ENCODE measurements around the gene ZFYVE9. TPM values are rescaled to one million over a fixed set of nuclear protein-coding genes. Genes with fewer than 3 reads are reported as not detected.

The ZFYVE9 gene
- total RNA-seq, 1 experiment from 2014 or later: 11.4 TPM

DNA sequence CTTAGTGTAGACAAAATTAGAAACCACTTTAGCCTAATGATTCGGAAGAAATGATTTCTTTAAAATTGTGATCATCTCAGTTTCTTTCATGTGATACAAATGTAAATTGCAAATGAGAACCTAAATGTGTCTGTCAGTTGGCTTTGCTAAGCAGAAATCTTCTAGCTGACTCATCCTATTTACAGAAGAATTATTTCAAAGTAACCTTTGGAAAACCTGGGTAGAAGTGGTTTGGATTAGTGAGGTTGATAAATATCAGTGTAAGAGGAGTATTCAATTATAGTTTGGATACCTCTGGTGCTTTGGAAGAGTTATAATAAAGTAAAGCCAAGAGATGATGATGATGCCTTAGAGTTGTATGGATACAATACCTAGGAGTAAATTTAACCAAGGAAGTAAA, 186.7 kb downstream of the ZFYVE9 start:
- Histone ChIP-seq H3K27ac (no peak overlapping the region), H3K36me3 (no peaks in the 10 kb centered on the region), H3K4me1 (replicated peaks) (no peaks in the 10 kb centered on the region), H3K9me3 (replicated peaks) (no peaks in the 10 kb centered on the region), H3K4me3 (no peak overlapping the region), H3K27me3 (replicated peaks) (no peaks in the 10 kb centered on the region)
- DNase-seq (ENCODE audit: low read depth in 1 of 2, low spot score in 2 of 2): no peak

DNA sequence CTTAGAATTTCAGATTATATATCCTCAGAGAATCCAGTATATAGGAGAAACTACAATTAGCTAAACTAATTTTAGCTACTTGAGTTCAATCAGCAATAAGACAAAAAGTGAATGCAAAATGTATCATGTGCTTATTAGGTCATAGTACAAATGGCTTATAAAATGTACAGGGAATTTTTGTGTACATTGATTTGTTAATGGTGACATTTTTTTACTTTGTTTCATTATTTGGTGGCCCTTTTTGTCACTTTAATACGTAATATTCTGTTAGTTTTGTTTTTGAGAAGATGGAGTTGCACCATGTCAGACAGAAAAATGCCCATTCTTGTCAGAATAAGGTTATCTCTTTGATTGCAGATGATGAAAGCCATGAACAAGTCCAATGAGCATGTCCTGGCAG, 190.5 kb downstream of the ZFYVE9 start:
- no peak for DNase-seq (ENCODE audit: low read depth in 1 of 2, low spot score in 2 of 2)
- Histone ChIP-seq H3K9me3 (replicated peaks) (no peaks in the 10 kb centered on the region), H3K4me3 (no peak overlapping the region), H3K27me3 (replicated peaks) (no peaks in the 10 kb centered on the region), H3K36me3 (peaks cover 6% of the 10 kb centered on the region), H3K27ac (no peak overlapping the region), H3K4me1 (replicated peaks) (no peaks in the 10 kb centered on the region)

DNA sequence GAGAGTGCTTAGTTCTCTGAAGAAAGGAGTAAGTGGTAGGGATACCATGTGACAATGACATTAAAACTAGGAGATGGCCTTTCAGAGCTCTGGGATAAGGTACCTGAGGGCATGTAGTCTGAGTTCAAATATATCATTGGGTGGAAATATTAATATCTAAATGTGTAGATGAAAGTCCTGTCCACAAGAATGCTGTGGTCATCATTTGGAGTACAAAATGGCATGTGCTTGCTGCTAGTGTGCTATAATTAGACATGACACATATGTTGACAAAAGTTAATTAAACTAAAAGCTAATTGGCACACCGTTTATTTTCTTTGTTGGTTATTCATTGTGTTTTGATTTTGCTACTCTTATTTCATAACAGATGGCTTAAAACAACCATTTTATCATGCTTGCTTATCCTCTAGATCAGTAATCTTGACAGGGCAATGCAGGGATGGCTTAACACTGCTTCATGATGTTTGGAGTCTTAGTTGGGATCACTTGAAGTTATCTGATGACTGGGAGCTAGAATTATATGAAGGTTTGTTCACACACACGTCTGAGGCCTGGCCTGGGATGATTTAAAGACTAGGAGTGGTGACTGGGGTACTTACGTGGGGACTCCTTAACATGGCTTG, 193.1 kb downstream of the ZFYVE9 start:
- H3K4me3 ChIP-seq: no peak overlapping the region
- no peak for DNase-seq (ENCODE audit: low read depth in 1 of 2, low spot score in 2 of 2)
- peaks cover 6% of the 10 kb centered on the region for H3K36me3 ChIP-seq
- no peaks in the 10 kb centered on the region for H3K4me1 ChIP-seq (replicated peaks)
- H3K27ac ChIP-seq: no peak overlapping the region
- H3K27me3 ChIP-seq (replicated peaks): no peaks in the 10 kb centered on the region
- H3K9me3 ChIP-seq (replicated peaks): no peaks in the 10 kb centered on the region

DNA sequence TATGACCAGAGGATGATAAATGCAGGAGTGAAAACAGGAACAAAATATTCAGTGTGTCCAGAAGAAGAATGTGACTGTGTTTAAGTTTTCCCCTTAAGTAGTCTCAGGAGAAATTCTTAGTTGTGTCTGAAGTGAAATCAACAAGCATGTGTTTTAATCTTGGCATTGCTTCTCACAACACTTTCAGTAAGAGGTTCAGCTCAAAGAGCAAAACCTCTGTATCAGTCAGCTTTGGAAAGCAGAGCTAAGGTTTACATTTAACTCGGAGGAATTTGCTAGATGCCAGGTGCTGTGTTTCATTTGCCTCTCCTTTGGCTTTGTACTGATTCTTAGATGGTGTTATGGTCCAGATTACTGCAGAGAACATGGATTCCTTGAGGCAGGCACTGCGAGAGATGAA, 195.6 kb downstream of the ZFYVE9 start:
- Histone ChIP-seq H3K9me3 (replicated peaks) (no peaks in the 10 kb centered on the region), H3K36me3 (peaks cover 6% of the 10 kb centered on the region), H3K4me3 (no peak overlapping the region), H3K27me3 (replicated peaks) (no peaks in the 10 kb centered on the region), H3K27ac (no peak overlapping the region), H3K4me1 (replicated peaks) (no peaks in the 10 kb centered on the region)
- no peak for DNase-seq (ENCODE audit: low read depth in 1 of 2, low spot score in 2 of 2)

DNA sequence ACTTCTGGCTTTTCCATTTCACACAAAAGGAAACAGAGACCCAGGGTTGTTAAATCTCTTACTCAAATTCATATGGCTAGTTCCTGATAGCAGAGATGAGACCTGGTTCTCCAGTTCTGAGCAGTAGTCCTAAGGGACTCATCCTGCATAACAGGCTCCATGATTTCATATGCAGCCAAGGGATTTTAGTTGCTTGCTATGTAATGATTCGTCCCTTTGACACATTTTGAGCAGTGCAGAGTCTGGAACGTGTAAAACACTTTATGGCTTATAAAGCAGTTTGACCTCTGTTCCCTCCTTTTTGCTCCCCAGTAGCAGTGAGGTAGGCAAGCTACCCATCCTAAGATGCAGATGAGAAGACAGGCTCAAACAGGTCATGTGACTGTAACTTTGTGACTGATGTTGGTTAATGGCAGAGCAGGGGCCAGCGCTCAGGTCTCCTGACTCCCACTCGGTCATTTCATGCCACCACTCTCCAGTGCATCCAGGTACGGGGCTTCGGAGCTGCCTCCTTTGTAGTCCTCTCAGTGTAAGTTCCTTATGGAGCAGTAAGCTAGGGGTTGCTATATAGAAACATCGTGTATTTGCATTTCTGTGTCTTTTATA, 199.9 kb downstream of the ZFYVE9 start:
- no peak for DNase-seq (ENCODE audit: low read depth in 1 of 2, low spot score in 2 of 2)

DNA sequence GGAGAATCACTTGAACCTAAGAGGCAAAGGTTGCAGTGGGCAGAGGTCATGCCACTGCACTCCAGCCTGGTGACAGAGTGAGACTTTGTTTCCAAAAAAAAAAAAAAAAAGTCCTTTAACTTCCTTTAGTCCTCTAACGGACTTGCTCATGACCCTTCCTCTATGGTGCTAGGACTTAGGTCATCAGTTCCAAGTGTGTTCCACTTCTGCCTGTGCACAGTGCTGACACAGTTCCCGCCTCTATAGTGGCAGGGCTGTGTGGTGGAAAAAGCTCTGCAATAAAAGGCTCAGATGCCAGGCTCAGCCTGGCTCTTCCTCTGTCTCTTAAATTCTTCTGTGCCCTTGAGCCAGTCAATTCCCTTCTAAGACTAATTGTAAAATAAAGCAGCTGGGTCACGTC, 202.1 kb downstream of the ZFYVE9 start:
- Histone ChIP-seq H3K27me3 (replicated peaks) (no peaks in the 10 kb centered on the region), H3K4me1 (replicated peaks) (no peaks in the 10 kb centered on the region), H3K4me3 (no peak overlapping the region), H3K9me3 (replicated peaks) (no peaks in the 10 kb centered on the region), H3K27ac (no peak overlapping the region), H3K36me3 (0 out of 2 replicates have a peak, but pooled peaks cover 2% of the 10 kb centered on the region)
- DNase-seq (ENCODE audit: low read depth in 1 of 2, low spot score in 2 of 2): no peak

More for the DNA sequence above, 199.9 kb downstream of the ZFYVE9 start:
- Histone ChIP-seq H3K4me3 (no peak overlapping the region), H3K9me3 (replicated peaks) (no peaks in the 10 kb centered on the region), H3K36me3 (0 out of 2 replicates have a peak, but pooled peaks cover 2% of the 10 kb centered on the region), H3K4me1 (replicated peaks) (no peaks in the 10 kb centered on the region), H3K27me3 (replicated peaks) (no peaks in the 10 kb centered on the region), H3K27ac (no peak overlapping the region)

DNA sequence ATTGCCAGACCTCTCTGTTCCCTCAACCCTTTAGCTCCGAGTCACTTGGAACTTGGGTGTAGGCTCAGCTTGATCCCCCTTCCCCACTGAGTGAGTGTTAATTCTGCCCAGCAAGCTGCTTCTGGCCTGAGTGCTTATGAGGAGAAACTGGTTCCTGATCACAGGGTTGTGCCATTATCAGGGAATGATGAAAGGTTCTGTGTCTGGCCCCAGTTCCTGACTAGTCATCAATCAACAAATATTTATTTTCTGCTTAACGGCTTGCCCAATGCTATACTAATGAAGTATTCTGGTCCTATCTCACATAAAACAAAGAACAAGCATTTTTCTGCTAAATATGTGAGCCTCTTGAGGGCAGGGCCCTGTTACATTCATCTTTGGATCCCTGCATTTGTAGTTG, 203.4 kb downstream of the ZFYVE9 start:
- Histone ChIP-seq H3K4me3 (no peak overlapping the region), H3K9me3 (replicated peaks) (no peaks in the 10 kb centered on the region), H3K27ac (no peak overlapping the region), H3K4me1 (replicated peaks) (no peaks in the 10 kb centered on the region), H3K36me3 (0 out of 2 replicates have a peak, but pooled peaks cover 5% of the 10 kb centered on the region), H3K27me3 (replicated peaks) (no peaks in the 10 kb centered on the region)
- DNase-seq (ENCODE audit: low read depth in 1 of 2, low spot score in 2 of 2): no peak

DNA sequence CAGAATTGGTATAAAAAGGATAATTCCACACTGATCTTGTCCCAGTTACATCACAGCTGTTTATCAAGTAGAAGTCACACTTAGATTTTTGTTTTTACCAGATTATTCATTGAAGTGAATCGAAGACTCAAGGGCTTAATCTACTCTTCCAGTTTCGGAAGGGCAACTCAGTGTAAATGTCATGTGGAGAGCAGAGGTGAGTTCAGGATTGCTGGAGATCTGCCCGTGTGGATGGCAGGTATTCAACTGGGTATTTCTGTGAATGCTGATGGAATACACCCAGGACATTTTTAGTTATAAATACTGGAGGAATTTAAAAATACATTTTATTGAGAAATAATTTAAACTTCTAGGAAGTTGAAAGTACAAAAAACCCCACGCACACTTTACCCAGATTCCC, 204.8 kb downstream of the ZFYVE9 start:
- Histone ChIP-seq H3K27ac (no peak overlapping the region), H3K4me1 (replicated peaks) (peaks cover 11% of the 10 kb centered on the region), H3K36me3 (peaks cover 10% of the 10 kb centered on the region; the same call in 1 of the 2 replicates), H3K4me3 (no peak overlapping the region), H3K9me3 (replicated peaks) (no peaks in the 10 kb centered on the region), H3K27me3 (replicated peaks) (no peaks in the 10 kb centered on the region)
- DNase-seq (ENCODE audit: low read depth in 1 of 2, low spot score in 2 of 2): no peak

DNA sequence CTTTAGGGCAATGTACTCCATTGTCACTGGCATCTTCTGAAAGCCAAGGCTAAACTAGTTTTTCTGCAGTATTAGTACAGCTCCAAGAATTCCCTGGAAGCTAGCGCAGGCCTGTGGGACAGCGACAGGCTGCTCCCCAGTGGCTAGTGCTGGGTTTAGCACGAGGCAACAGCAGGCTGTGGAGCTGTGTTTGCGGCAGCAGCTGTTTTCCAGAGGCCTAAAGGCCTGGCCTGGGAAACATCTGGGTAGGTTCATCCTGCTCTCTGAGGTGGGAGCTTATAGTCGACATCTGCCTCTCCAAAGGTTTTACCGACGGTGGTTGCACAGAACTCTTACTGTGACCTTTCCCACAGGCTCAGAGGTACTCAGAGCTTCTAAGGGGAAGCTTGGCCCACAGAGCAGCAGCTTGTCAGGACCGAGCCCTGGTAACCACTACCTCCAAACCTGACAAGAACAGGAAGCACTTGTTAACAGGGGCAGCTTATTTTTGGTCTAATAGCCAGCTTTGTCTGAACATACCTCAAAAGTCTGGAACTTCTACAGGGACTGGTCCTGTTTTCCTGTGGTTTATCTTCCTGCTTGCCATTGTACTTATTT, 206.9 kb downstream of the ZFYVE9 start:
- Histone ChIP-seq H3K27ac (no peak overlapping the region), H3K9me3 (replicated peaks) (no peaks in the 10 kb centered on the region), H3K4me3 (no peak overlapping the region), H3K27me3 (replicated peaks) (no peaks in the 10 kb centered on the region), H3K4me1 (replicated peaks) (peaks cover 11% of the 10 kb centered on the region), H3K36me3 (peaks cover 30% of the 10 kb centered on the region)
- no peak for DNase-seq (ENCODE audit: low read depth in 1 of 2, low spot score in 2 of 2)

DNA sequence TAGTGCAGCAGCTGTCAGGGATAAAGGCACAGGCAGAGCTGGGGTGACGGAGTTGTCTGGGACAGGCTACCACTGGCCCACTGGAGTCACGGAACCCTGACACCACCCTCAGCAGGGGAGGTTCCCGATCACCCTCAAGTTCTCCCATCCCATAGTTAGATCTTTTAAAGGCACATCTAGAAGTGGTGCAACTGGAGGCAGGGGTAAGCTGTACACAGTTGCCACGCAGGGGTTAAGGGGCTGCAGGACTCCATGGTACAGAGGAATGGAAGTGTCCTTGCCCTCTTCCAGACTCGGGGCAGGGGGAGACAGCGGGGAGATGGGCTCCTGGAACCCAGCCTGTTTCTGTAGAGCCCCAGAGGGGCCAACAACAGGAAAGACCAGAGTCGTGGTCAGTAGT, 210.8 kb downstream of the ZFYVE9 start:
- H3K27me3 ChIP-seq (replicated peaks): no peaks in the 10 kb centered on the region
- no peak overlapping the region for H3K27ac ChIP-seq
- no peak for DNase-seq (ENCODE audit: low read depth in 1 of 2, low spot score in 2 of 2)
- H3K4me3 ChIP-seq: no peak overlapping the region
- peaks cover 11% of the 10 kb centered on the region for H3K4me1 ChIP-seq (replicated peaks)
- peaks cover 67% of the 10 kb centered on the region for H3K36me3 ChIP-seq
- no peaks in the 10 kb centered on the region for H3K9me3 ChIP-seq (replicated peaks)

DNA sequence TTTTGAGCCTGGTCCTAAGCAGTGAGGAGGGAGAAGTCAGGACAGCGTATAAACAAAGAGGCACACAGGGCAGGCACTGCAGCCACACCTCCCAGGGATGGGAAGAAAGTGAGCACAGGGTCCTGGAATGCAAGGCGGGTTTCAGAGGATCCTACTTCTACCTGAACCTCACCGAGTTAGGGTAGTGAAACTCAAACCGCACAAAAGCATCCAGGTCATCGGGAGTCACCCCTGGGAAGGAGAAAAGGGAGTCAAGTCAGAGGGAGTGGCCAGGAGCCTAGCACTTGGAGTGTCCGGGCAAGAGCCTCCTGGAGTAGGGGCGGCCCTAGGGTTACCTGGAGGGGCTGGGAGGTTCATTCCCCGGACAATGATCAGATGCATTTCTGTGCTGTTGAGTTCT, 213.5 kb downstream of the ZFYVE9 start:
- no peak for DNase-seq (ENCODE audit: low read depth in 1 of 2, low spot score in 2 of 2)
- H3K4me1 ChIP-seq (replicated peaks): peaks cover 11% of the 10 kb centered on the region
- no peak overlapping the region for H3K27ac ChIP-seq
- no peaks in the 10 kb centered on the region for H3K9me3 ChIP-seq (replicated peaks)
- H3K4me3 ChIP-seq: no peak overlapping the region
- peaks cover 91% of the 10 kb centered on the region for H3K36me3 ChIP-seq
- no peaks in the 10 kb centered on the region for H3K27me3 ChIP-seq (replicated peaks)

DNA sequence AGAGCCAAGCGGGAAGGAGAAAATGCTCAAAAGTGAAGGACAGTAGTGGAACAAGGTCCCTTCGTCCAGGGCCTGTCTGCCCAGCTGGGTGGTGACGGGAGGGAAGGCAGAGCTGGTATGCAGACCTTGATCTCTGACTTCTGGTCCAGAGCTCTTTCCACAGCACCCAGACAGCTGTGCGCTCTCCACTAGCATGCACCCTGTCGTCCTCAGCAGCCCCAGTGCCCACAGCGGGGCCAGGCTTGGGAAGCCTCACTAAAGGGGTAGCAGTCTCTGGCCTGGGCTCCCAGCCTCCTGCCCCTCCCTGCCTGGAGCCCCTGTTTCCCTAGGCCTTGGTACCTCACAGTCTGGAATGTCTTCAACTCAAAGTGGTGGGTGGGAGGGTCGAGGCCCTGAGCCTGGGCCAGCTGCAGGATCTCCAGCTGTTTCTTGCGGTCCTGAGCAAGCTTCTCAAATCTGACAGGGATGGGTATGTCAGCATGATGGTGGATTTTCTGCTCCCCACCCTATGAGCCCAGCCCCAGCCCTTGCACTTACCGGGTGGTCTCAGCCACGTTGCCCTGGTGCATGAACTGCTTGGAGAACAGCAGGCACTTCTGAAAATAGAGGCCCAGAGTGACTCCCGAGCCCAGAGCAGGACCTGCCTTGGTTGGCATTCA, 214.1 kb downstream of the ZFYVE9 start:
- Histone ChIP-seq H3K9me3 (replicated peaks) (no peaks in the 10 kb centered on the region), H3K27ac (no peak overlapping the region), H3K4me1 (replicated peaks) (peaks cover 6% of the 10 kb centered on the region), H3K36me3 (peaks cover 96% of the 10 kb centered on the region), H3K27me3 (replicated peaks) (no peaks in the 10 kb centered on the region), H3K4me3 (no peak overlapping the region)
- DNase-seq (ENCODE audit: low read depth in 1 of 2, low spot score in 2 of 2): no peak

DNA sequence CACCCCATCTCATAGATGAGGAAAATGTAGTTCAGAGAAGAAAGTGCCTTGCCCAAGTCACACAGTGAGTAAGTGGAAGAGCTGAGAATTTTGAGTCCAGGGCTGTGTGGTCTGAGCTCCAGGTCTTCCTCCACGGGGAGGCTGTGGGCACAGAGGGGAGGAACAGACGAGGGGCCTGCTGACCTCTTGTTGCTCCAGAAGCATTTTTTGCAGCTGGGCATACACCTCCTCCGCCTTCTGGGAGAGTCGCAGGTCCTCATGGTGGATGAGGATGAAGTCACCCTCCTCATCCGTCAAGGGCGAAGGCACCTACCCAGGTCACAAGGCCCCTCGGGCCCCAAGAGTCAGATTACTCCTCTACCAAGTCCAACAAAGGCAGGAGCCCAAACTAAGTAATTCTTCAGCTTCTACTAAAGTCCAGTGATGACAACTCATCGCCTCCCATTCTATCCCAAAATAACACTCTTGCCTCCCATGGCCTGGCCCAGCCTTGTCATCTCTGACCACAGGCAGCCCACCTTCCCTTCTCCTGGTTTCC, 215.0 kb downstream of the ZFYVE9 start:
- no peak overlapping the region for H3K27ac ChIP-seq
- no peak for DNase-seq (ENCODE audit: low read depth in 1 of 2, low spot score in 2 of 2)
- no peaks in the 10 kb centered on the region for H3K4me1 ChIP-seq (replicated peaks)
- peaks cover 100% of the 10 kb centered on the region for H3K36me3 ChIP-seq
- H3K4me3 ChIP-seq: no peak overlapping the region
- no peaks in the 10 kb centered on the region for H3K27me3 ChIP-seq (replicated peaks)
- H3K9me3 ChIP-seq (replicated peaks): no peaks in the 10 kb centered on the region

DNA sequence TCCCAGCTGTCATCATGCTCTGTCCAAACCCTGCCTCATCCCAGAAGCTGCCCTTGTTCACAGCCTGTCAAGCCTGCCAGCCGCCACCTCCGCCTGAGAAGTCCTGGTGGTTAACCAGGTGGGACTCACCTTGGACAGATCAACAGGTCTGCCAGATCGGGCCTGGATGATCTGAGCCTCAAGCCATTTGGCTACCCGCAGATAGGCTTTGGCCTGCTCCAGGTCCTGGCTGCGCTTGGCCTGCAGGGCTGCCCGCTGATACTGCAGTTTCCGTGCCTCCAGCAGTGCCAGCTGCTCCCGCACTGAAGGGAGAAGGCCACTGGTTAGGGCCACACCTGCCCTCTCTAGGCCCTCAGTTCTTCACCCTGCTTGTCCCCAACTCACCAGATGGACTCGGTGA, 215.5 kb downstream of the ZFYVE9 start:
- peaks cover 100% of the 10 kb centered on the region for H3K36me3 ChIP-seq
- DNase-seq (ENCODE audit: low read depth in 1 of 2, low spot score in 2 of 2): no peak

More for the DNA sequence above, 215.5 kb downstream of the ZFYVE9 start:
- no peaks in the 10 kb centered on the region for H3K4me1 ChIP-seq (replicated peaks)
- H3K27me3 ChIP-seq (replicated peaks): no peaks in the 10 kb centered on the region
- H3K27ac ChIP-seq: no peak overlapping the region
- H3K9me3 ChIP-seq (replicated peaks): no peaks in the 10 kb centered on the region
- no peak overlapping the region for H3K4me3 ChIP-seq
